K562 (cell line): ENCODE results near the gene AP1B1. TPM values are rescaled to one million over a fixed set of nuclear protein-coding genes. Genes with fewer than 3 reads are reported as not detected.

Source experiments
- ATAC-seq: fragments of 200-7000 bp; cut with Tn5 transposase; 3 replicates; pipeline ENCODE4 v1.9.1; 2020; ENCODE audit warnings: moderate library complexity
- BruUV-seq: library from RNA; stranded (reverse); fragments of 400-500 nt; replicated peaks from 2 replicates; lab custom pipeline; 2021; lab: Mats Ljungman, UMichigan
- CTCF ChIA-PET: fragments of 300-600 bp; formaldehyde crosslinking; extraction: SDS; loops from one replicate; lab custom pipeline; 2021; ENCODE audit warnings: low intra/inter-chr PET ratio; lab: Yijun Ruan, JAX
- POLR2A ChIA-PET: fragments of 300-600, 350-650 bp; sonication (Branson Sonifier 250); formaldehyde crosslinking; extraction: SDS; loops from one replicate; lab custom pipeline; 2021; ENCODE audit warnings: antibody characterized with exemption, inconsistent platforms; lab: Yijun Ruan, JAX
- DNase-seq, 4 experiments: peaks; one replicate each; pipeline versions ENCODE4 v3.0.0 to v3.0.0-alpha.2; 2011 to 2018; ENCODE audit warnings: low spot score in 3 of 4, mixed read lengths in 3 of 4; ENCODE audit errors: extremely low read depth in 1 of 4
- FAIRE-seq: peaks from 2 replicates; lab custom pipeline; 2011; peaks lifted over from hg19 to GRCh38; lab: Jason Lieb, UNC
- H2AFZ ChIP-seq: 2 replicates; pipeline ENCODE4 v1.6.0; 2011; ENCODE audit warnings: low read depth, low read length, control low read depth, inconsistent platforms
- H3K27ac ChIP-seq: fragments of 200-600 bp; 3 replicates; pipeline ENCODE4 v1.8.0; 2011; ENCODE audit warnings: low read depth, mild to moderate bottlenecking, control low read depth, inconsistent platforms, low read length, moderate library complexity, mixed read lengths; ENCODE audit errors: extremely low read depth
- H3K27me3 ChIP-seq, 2 experiments: fragments of 300-600 bp in 1 of 2; 2 replicates in 1 of 2; 3 replicates in 1 of 2; pipeline versions ENCODE4 v1.6.0 to v1.8.0; 2011; ENCODE audit warnings: inconsistent platforms in 2 of 2, low read length in 2 of 2, mild to moderate bottlenecking in 1 of 2, mixed read lengths in 1 of 2, moderate library complexity in 1 of 2; ENCODE audit not compliant: control insufficient read depth in 2 of 2, insufficient read depth in 2 of 2
- H3K36me3 ChIP-seq: fragments of 300-600 bp; 3 replicates; pipeline ENCODE4 v1.8.0; 2011; ENCODE audit warnings: mild to moderate bottlenecking, low read length, inconsistent platforms; ENCODE audit not compliant: control insufficient read depth, insufficient read depth
- H3K4me1 ChIP-seq, 2 experiments: fragments of 200-600 bp in 1 of 2; replicated peaks in 1 of 2; 2 replicates in 1 of 2; 3 replicates in 1 of 2; pipeline versions ENCODE4 v1.5.1 to v1.8.0; 2011; ENCODE audit warnings: inconsistent platforms in 2 of 2, low read length in 2 of 2, mild to moderate bottlenecking in 1 of 2, mixed read lengths in 1 of 2, moderate library complexity in 1 of 2; ENCODE audit not compliant: control insufficient read depth in 2 of 2, insufficient read depth in 2 of 2
- H3K4me2 ChIP-seq: 2 replicates; pipeline ENCODE4 v1.6.1; 2011; ENCODE audit warnings: low read length, control low read depth, inconsistent platforms, mixed read lengths; ENCODE audit not compliant: insufficient read depth
- H3K4me3 ChIP-seq: fragments of 200-600 bp; sonication (generic), shearing (Covaris generic); 2 replicates; pipeline ENCODE4 v1.5.1; 2016; ENCODE audit warnings: control low read depth, inconsistent platforms
- H3K79me2 ChIP-seq: fragments of 200-600 bp; 3 replicates; pipeline ENCODE4 v1.8.0; 2011; ENCODE audit warnings: low read length, inconsistent platforms; ENCODE audit not compliant: control insufficient read depth, insufficient read depth
- H3K9ac ChIP-seq, 2 experiments: 2 replicates each; pipeline versions ENCODE4 v1.6.0 to v1.6.1; 2011; ENCODE audit warnings: low read depth in 2 of 2, low read length in 2 of 2, control low read depth in 1 of 2, inconsistent platforms in 1 of 2, mild to moderate bottlenecking in 1 of 2, mixed read lengths in 1 of 2; ENCODE audit not compliant: insufficient read depth in 1 of 2
- H3K9me1 ChIP-seq: one replicate; pipeline ENCODE4 v1.6.0; 2011; ENCODE audit warnings: inconsistent platforms, mild to moderate bottlenecking, low read length, moderate library complexity; ENCODE audit not compliant: control insufficient read depth, insufficient read depth
- H3K9me3 ChIP-seq: replicated peaks from 2 replicates; pipeline ENCODE4 v1.5.1; 2011; ENCODE audit warnings: low read depth, low read length, inconsistent platforms; ENCODE audit not compliant: control insufficient read depth, insufficient read depth
- H4K20me1 ChIP-seq: replicated peaks from 2 replicates; pipeline ENCODE4 v1.6.1; 2011; ENCODE audit warnings: low read length, inconsistent platforms, mixed read lengths; ENCODE audit not compliant: control insufficient read depth, insufficient read depth
- ARID1B ChIP-seq: fragments of 450-650 bp; IDR thresholded peaks from 2 replicates; pipeline ENCODE4 v1.6.1; 2016; ENCODE audit warnings: antibody characterized with exemption, mild to moderate bottlenecking, inconsistent platforms
- CBFA2T3 ChIP-seq: fragments of 450-650 bp; IDR thresholded peaks from 2 replicates; pipeline ENCODE4 v1.6.1; 2017
- ELF2 ChIP-seq: fragments of 250-450 bp; sonication (Bioruptor Pico); IDR thresholded peaks from 2 replicates; pipeline ENCODE4 v1.5.0; 2021; ENCODE audit warnings: mild to moderate bottlenecking
- NCOA6 ChIP-seq: fragments of 450-650 bp; IDR thresholded peaks from 2 replicates; pipeline ENCODE4 v1.6.1; 2017; ENCODE audit warnings: mild to moderate bottlenecking
- NCOR1 ChIP-seq: fragments of 450-650 bp; IDR thresholded peaks from 2 replicates; pipeline ENCODE4 v1.6.1; 2016; ENCODE audit warnings: mild to moderate bottlenecking, moderate library complexity
- RAD21 ChIP-seq, 2 experiments: fragments of 250-450 bp in 1 of 2; fragments of 450-650 bp in 1 of 2; sonication (Bioruptor Pico) in 1 of 2; formaldehyde crosslinking in 1 of 2; IDR thresholded peaks in 1 of 2; conservative IDR thresholded peaks in 1 of 2; 2 replicates each; pipeline versions ENCODE4 v1.4.0 to v1.8.0; 2020 to 2022; ENCODE audit warnings: mild to moderate bottlenecking in 2 of 2, moderate library complexity in 1 of 2
- SOX6 ChIP-seq: fragments of 450-650 bp; IDR thresholded peaks from 2 replicates; pipeline ENCODE4 v1.6.1; 2014; ENCODE audit warnings: mild to moderate bottlenecking
- SPI1 ChIP-seq: IDR thresholded peaks from 2 replicates; pipeline ENCODE4 v1.6.1; 2011; ENCODE audit warnings: low read depth, low read length, control low read depth, borderline replicate concordance
- TCF3 ChIP-seq: sonication (generic); formaldehyde crosslinking; IDR thresholded peaks from 2 replicates; pipeline ENCODE4 v1.4.0; 2020; ENCODE audit warnings: mild to moderate bottlenecking, missing genetic modification reagents
- TEAD4 ChIP-seq, 2 experiments: sonication (generic) in 1 of 2; formaldehyde crosslinking in 1 of 2; IDR thresholded peaks; 2 replicates each; pipeline versions ENCODE4 v1.6.1 to v1.8.0; 2012 to 2022; ENCODE audit warnings: borderline replicate concordance in 1 of 2, inconsistent platforms in 1 of 2, low read length in 1 of 2, mild to moderate bottlenecking in 1 of 2, missing genetic modification reagents in 1 of 2
- ZFX ChIP-seq: sonication (generic); formaldehyde crosslinking; IDR thresholded peaks from 2 replicates; pipeline ENCODE4 v1.8.0; 2022; ENCODE audit warnings: mild to moderate bottlenecking, missing genetic modification reagents, moderate library complexity
- WGBS: fragments of 100-300 bp; shearing (Covaris generic); methylation state at CpG from one replicate; pipeline ENCODE4 v1.1.6; 2016; ENCODE audit warnings: low coverage, mixed read lengths; ENCODE audit not compliant: insufficient coverage; ENCODE audit errors: missing lambda C conversion rate; 5-methylcytosine and 5-hydroxymethylcytosine counted together
- in situ Hi-C: fragments of 300-500 bp; cut with MboI; formaldehyde crosslinking; loops from 4 replicates; pipeline ENCODE4 v1.15.0; 2018; ENCODE audit warnings: inconsistent platforms, mixed read lengths
- intact Hi-C: fragments of 100-400 bp; cut with micrococcal nuclease; formaldehyde crosslinking; loops from 2 replicates; pipeline ENCODE4 v1.14.2; 2022
- polyA plus RNA-seq, 8 experiments: library from polyadenylated mRNA; depleted of rRNA in 4 of 8; stranded (reverse) in 5 of 8; unstranded in 3 of 8; fragments of >200 nt; fragmentation: Nextera tagmentation in 2 of 8; fragmentation: Illumina TruSeq in 1 of 8; extraction: Ambion mirVana in 2 of 8; extraction: Trizol in 1 of 8; gene quantifications; 2 replicates each; pipeline versions ENCODE4 v1.2.1 to v1.2.3, GENCODE V29; 2011 to 2014; ENCODE audit warnings: inconsistent platforms in 1 of 8, missing spikeins in 1 of 8
- total RNA-seq, 7 experiments: library from RNA; depleted of rRNA in 6 of 7; stranded (reverse); fragments of >200 nt in 6 of 7; fragmentation: Illumina TruSeq in 2 of 7; extraction: Trizol in 2 of 7; gene quantifications; 2 replicates each; pipeline versions ENCODE4 v1.2.1 to v1.2.3, GENCODE V29; 2011 to 2021; ENCODE audit warnings: low replicate concordance in 1 of 7
- TF ChIP-seq, protein P1 (sequence below): fragments of 450-650 bp; formaldehyde crosslinking; IDR thresholded peaks from 2 replicates; pipeline ENCODE4 v1.4.0; 2020; ENCODE audit warnings: mild to moderate bottlenecking

The AP1B1 gene
- total and polyA plus RNA-seq, 9 of the 15 experiments (the other 6 are each of a cell fraction or from before 2014, with no cell fraction given), result 1.2 to 60.9 (median 30.1) TPM

GRCh38 chr22:29382580-29383302 lies 5.6 kb downstream of the AP1B1 start:
- Histone ChIP-seq H3K9ac (peak overlapping the region; percentile 56 to 77; a peak in 3 of 4 replicates), H3K36me3 (peaks cover 42% of the 10 kb centered on the region), H3K9me3 (no peaks in the 10 kb centered on the region), H3K9me1 (no peaks in the 10 kb centered on the region), H3K4me3 (no peak overlapping the region), H3K4me2 (peak overlapping the region; percentile 68), H3K79me2 (peaks cover 81% of the 10 kb centered on the region), H3K27me3 (no peaks in the 10 kb centered on the region), H3K27ac (peak overlapping the region; percentile 76), H3K4me1 (peaks cover 18 to 26% of the 10 kb centered on the region in 2 experiments; a peak in 4 of 5 replicates), H2AFZ (0 out of 2 replicates have a peak overlapping the region, but pooled peaks have one; percentile 39), H4K20me1 (no peaks in the 10 kb centered on the region; the same call in 1 of the 2 replicates)
- in situ Hi-C loops, result no loop called here
- peak; percentile 74 for ATAC-seq
- WGBS, result 29% methylated on average over 6 of the region's 6 CpGs
- TF ChIP-seq TEAD4 (IDR thresholded peaks at IDR 0.05; ENCODE audit: low read length) (no peak), TEAD4 (CRISPR knock-in tag; IDR thresholded peaks at IDR 0.05; ENCODE audit: borderline replicate concordance) (no peak), TCF3 (CRISPR knock-in tag) (peak; percentile 59; the same call in 1 of the 2 replicates), NCOR1 (0 out of 2 replicates have a peak, but pooled peaks have one; percentile 15), SOX6 (peak; percentile 41; the same call in 1 of the 2 replicates), RAD21 (CRISPR knock-in tag; conservative IDR thresholded peaks at IDR 0.05 in 1 of 2, IDR thresholded peaks at IDR 0.05 in 1 of 2) (no peak), NCOA6 (no peak), SPI1 (peak; percentile 25; the same call in 1 of the 2 replicates), ELF2 (CRISPR knock-in tag) (no peak), ARID1B (peak; percentile 50; the same call in 1 of the 2 replicates), CBFA2T3 (peak; percentile 39), ZFX (peak; percentile 60)
- TF ChIP-seq, protein P1, sequence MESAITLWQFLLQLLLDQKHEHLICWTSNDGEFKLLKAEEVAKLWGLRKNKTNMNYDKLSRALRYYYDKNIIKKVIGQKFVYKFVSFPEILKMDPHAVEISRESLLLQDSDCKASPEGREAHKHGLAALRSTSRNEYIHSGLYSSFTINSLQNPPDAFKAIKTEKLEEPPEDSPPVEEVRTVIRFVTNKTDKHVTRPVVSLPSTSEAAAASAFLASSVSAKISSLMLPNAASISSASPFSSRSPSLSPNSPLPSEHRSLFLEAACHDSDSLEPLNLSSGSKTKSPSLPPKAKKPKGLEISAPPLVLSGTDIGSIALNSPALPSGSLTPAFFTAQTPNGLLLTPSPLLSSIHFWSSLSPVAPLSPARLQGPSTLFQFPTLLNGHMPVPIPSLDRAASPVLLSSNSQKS (CRISPR knock-in tag), result no peak
- CTCF ChIA-PET, result no interaction called here
- BruUV-seq, result no TSS peak
- POLR2A ChIA-PET, result interaction anchor here (1.0 kb wide), 1 partner anchor 65 kb away, joined by 3 read pairs; no protein-coding TSS in a partner anchor
- DNase-seq, result peak in 2 of 4 experiments; percentile 36 to 40
- intact Hi-C loops, result no loop called here
- peak; percentile 80 for FAIRE-seq
